ENCODE results near the gene SLC22A23.
"Not testable (repeated sequence)": the region's sequence is repeated elsewhere in the genome, so short reads cannot be mapped to it uniquely, and the experiment has no call there.

Gene SLC22A23

DNA sequence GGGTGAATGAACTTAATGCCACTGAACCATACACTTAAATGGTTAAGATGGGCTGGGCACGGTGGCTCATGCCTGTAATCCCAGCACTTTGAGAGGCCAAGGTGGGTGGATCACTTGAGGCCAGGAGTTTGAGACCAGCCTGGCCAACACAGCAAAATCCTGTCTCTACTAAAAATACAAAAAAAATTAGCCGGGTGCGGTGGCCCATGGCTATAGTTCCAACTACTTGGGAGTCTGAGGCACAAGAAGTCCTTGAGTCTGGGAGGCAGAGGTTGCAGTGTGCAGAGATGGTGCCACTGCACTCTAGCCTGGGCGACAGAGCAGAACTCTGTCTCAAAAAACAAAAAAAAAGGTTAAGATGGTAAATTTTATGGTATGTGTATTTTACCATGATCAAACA is 71.7 kb downstream of the SLC22A23 start:
- DNase-seq (ENCODE audit: low read depth) = not testable (repeated sequence)

DNA sequence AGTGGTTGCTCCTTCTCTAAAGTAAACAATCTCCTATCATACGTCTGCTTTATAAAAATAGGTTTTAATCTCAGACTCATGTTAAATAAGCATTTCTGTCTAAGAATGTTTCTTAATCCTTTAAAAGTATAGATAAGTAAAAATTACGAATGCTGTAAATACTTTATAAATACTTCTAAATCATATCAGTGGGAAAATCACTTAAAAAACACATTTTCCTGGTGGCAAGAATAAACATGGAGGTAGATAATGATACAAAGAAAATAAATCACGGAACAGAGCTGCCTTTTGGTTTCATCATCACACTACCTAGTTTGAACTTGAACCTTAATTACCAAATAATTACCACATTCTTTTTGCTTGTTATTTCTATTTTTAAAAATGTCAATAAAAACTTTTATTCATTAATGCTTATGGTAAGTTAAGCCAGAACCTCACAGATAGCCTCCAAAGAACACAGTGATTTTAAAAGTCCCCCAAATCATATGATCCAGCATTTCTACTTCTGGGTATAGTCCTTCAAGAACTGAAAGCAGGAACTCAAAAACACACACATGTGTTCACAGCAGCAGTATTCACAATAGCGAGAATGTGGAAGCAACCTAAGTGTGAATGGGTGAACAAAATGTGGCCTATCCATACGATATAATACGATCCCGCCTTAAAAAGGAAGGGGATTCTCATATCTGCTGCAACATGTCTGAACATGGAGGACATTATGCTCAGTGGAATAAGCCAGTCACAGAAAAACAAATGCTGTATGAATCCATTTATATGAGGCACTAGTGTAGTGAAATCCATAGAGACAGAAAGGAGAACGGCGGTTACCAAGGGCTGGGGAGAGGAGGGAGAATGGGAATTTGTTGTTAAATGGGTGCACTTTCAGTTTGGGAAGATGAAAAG is 72.4 kb downstream of the SLC22A23 start:
- no peak for DNase-seq (ENCODE audit: low read depth)

DNA sequence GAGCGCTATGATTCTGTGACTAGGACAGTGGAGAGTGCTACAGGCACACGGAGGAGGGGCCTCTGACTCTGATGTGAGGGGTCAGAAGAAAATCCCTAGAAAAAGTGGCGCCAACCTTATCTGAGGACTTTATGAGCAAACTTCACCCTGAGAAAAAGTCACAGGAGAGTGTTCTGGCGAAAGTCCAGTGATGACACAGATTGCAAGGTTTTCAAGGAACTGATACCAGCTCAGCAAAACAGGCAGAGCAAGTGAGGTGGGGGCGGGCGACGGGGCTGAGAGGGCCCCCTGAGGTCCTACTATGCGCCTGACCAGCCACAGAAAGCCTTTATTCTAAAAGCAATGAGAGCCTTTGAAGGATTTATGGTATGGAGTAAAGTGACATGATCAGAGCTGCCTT is 73.3 kb downstream of the SLC22A23 start:
- DNase-seq (ENCODE audit: low read depth) = no peak

DNA sequence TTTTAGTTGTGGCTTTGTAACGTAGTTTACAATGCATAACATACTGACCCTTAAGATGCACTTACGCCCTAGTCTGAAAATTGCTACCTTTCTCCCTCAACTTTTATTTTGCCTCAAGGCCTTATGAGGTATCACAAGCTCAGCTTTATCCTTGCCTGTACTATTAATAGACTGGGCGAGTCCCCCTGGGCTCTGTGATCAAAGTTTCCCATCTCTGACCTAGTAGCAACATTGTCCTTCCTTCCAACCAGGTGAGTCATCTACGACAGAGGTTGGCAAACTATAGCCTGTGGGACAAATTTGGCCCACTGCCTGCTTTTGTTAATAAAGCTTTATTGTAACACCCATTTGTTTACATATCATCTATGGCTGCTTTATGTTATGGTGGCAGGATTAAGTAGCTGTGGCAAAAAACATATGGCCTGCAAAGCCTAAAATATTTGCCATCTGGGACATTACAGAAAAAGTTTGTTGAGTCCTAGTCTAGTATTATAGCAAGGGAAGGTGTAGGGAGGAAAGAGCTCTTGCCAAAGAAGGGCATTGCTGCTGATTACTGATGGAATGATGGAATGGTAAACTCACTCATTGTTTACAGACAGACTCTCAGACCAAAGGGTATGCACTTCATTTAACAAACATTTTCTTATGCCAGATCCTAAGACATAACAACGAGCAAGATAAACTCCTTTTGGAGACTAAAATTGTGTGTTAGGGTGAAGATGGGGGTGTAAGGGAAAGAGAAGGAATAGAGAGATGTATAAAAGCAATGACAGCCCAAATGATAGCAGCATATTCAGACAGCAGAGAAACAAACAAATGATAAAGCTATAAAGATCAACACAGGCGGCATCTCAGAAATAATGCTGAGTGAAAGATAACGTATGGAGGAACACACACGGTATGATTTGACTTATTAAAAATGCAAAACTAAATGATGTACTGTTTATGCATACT is 74.2 kb downstream of the SLC22A23 start:
- no peak for DNase-seq (ENCODE audit: low read depth)

DNA sequence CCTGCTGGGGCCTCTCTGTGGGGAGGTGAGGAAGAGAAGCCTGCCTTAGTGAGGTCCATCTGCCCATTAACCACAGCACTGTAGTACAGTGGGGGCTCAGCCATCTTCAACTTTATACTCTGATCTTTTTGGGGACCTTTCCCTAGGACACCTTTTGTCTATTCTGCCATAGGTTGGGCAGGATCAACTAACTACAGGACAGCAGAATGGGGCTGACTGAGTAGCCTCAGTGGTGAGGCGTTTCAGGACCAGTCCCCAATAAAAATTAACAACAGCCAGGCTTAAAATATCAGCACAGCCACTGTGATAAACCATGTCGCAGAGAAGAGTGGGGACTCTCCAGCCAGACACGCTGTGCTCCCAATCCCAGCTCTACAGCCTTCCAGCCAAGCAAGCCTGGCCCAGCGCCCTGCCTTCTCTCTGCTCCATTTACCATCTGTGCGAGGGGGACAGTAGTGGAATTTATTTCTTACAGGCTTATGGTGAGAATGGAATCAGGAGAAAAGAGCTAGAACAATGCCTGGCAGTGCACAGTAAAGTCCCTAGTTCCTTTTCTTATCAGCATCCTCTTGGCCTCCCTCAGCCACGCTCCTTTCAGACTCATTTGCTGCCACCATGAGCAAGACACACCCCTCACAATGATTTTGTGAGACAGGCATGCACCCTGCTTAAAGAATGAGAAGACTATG is 75.5 kb downstream of the SLC22A23 start:
- no peak for DNase-seq (ENCODE audit: low read depth)

DNA sequence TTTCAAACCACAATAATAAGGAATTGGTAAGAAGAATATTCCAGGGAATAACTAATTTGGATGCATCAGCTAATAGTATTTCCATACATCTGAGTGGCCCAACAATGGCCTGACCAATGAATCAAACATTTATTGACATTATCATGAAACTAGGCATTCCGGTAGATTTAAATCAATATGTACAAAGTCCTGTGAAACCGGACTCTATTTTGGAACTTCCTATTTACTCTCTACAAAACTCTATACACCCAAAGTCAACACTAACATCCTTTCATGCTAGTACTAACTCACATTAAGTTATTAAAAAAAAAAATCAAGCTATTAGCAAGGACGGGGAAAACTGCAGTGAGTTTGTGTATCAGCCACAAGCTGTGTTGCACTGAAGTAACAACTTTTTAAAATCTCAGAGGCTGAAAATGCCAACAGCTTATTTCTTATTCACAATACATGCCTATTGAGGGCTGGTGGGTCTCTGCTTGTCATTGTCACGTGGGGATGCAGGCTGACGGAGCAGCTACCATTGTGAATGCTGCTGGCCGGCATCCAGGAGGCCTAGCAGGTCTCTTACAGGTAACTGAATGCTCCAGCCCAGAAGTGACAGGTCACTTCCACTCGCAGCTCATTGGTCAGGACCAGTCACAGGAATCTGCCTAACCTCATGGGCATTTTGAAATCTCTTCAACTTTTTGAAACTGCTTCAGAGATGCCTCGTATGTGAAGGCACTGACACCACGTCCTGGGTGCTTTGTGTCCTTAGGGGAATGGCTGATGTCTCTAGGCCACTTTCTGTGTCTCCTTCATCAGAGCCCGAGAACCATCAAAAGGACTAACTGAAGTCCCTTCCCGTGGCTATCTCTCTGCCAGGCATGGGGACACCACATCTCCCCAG is 76.3 kb downstream of the SLC22A23 start:
- no peak for DNase-seq (ENCODE audit: low read depth)

DNA sequence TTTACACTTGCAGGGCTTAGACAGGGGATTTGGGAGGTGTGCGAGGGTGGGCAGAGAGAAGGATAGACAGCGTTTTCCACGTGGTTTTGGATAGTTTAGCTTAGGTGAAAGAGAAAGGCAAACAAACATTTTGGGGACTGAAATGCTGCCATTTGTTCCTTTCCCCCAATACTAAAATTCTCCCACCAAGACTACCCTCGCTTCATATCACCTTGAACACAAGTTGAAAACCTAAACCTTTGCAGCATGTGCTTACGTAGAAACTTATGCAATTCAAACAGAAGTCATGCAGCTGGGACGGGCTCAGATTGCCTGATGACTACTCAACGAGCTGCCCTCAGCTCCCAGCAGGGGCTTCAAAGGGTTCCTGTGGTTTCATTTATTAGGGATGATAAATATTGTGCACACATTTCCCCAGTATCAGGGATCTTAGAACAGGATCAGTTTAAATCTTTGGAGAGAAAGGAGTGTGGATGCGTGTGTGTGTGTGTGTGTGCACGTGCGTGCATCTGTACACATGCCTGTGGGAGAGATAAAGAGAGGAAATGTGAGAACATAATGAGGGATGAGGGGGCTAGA is 77.3 kb downstream of the SLC22A23 start:
- DNase-seq (ENCODE audit: low read depth) = no peak

- DNase-seq (ENCODE audit: low read depth) = not testable (repeated sequence)
Measured at GRCh38 chr6:3378808-3379207, 78.0 kb downstream of the SLC22A23 start.

DNA sequence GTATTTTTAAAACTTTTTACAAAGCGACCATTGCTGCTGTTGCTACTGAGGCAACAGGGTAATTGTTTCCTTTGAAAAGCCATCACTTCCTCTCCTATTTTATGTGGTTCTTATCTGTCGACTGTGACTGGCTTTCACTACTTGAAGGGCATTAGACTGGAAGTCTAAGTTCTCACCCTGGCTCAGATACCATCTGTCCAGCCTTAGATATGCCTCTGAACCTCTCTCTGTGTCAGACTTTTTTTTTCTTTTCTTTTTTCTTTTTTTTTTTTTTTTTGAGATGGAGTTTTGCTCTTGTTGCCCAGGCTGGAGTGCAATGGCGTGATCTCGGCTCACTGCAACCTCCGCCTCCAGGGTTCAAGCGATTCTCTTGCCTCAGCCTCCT is 78.5 kb downstream of the SLC22A23 start:
- DNase-seq (ENCODE audit: low read depth) = not testable (repeated sequence)

DNA sequence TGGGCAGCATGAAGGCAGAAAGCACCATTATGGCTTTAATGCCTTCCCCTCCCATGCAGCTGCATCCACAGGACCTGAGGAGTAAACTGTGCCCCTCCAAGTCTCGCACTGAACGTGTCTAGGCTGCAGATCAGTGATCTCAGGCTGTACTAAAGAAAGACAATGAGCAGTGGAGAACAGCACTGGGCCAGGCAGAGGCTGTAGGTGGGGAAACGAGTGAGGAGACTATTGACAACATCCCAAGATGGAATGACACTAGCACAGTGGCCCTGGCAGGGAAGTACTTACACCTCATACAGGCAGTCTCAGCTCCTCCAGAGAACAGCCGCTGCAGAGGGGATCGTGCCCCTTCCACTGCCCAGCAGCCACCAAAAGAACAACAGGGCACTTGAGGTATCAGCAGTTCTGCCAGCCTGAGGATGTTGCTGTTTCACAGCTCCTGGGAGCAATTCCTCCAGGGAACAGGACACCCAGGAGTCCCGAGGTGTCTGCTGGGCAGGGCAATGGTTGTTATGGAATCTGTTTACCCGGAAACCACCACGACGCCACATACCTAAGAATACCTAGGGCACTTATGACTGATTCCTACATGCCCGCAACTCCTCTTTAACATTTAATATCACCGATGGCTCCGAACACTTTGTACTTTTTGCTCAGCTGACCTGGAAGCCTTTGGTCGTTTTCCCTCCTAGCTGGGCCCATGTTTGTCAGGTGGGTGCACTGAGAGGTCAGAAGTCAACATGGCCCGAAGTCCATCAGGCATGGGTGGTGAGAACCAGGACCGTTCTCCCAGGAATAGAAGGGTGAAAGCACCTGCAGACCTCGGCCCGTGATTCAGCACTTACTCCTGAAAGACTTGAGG is 79.1 kb downstream of the SLC22A23 start:
- DNase-seq (ENCODE audit: low read depth) = no peak

- no peak for DNase-seq (ENCODE audit: low read depth)
Measured at GRCh38 chr6:3376893-3377535, 79.8 kb downstream of the SLC22A23 start.

- no peak for DNase-seq (ENCODE audit: low read depth)
Measured at GRCh38 chr6:3376064-3376463, 80.8 kb downstream of the SLC22A23 start.

DNA sequence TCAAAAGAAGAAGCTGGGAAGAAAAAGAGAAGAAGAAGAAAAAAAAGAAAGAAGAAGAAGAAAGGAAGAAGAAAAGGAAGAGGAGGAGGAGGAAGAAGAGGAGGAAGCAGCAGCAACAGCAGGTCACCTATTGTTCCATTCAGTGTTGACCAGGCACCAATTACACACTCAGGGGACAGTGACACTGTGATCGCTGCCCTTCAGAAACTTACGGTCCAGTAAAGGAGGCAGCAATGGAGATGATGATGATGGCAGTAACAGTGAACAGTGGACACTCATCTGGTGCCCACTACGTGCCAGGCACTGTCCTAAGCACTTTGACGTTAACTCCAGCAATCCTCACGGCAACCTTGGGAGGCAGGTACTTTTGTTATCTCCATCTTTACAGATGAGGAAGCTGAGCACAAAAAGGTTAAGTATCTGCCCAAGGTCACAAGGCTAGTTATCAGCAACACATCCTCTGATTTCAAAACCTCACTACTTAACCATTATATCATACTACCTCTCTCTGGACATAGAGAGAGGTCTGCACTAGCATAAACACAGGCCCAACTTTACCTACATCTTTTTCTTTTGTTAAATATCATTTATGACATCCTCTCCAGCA is 83.2 kb downstream of the SLC22A23 start:
- DNase-seq (ENCODE audit: low read depth) = no peak

- DNase-seq (ENCODE audit: low read depth) = no peak
Measured at GRCh38 chr6:3372912-3373554, 83.8 kb downstream of the SLC22A23 start.

GRCh38 chr6:3372184-3372846 is 84.5 kb downstream of the SLC22A23 start:
- DNase-seq (ENCODE audit: low read depth) = no peak

DNA sequence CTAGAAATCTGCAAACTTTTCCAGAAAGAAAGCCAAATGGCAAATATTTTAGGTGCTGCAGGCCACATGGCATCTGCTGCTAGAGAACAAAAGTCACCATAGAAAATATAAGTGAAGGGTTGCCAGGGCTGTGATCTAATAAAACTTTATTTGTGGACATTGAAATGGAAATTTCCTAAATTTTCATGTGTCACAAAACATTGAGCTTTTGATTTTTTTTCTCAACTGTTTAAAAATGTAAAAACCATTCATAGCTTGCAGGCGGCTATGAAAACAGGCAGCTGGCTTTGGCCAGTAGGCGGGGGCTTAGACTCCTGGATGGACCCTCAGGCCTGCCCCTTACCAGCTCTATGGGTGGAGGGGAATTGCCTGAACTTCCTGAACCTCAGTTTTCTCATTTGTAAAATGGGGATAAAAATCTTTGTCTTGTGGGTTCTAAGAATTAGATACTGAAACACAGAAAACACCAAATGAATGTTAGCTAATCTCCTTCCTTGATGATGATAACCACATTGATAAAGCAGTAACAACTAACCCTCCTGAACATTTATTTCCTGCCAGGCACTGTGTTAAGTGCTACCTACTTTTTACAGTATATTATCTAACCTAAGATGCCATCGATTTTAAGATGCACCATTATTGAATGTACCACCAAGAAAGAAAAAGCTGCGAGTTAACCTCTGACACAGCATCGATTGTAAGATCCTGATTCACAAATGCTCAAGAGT is 85.5 kb downstream of the SLC22A23 start:
- DNase-seq (ENCODE audit: low read depth) = no peak
